HCT116 (cell line): ENCODE data around the gene TRNP1. TPM values are rescaled to one million over a fixed set of nuclear protein-coding genes. Genes with fewer than 3 reads are reported as not detected.

Source experiments
- ATAC-seq: fragments of 200-7000 bp; cut with Tn5 transposase; 2 replicates; pipeline ENCODE4 v1.9.1; 2020; ENCODE audit warnings: mild to moderate bottlenecking, moderate library complexity
- BruUV-seq: library from RNA; stranded (reverse); fragments of 400-500 nt; replicated peaks from 2 replicates; lab custom pipeline; 2021; lab: Mats Ljungman, UMichigan
- CTCF ChIA-PET: fragments of 300-600 bp; sonication (Branson Sonifier 250); formaldehyde crosslinking; loops from one replicate; lab custom pipeline; 2021; ENCODE audit warnings: antibody characterized with exemption; lab: Charles Lee
- POLR2A ChIA-PET: fragments of 300-600, 350-600 bp; sonication (Branson Sonifier 250); formaldehyde crosslinking; loops from one replicate; lab custom pipeline; 2021; ENCODE audit warnings: antibody characterized with exemption; lab: Charles Lee
- RAD21 ChIA-PET, 2 experiments: fragments of 300-600 bp; sonication (Branson Sonifier 250); formaldehyde crosslinking; loops; one replicate each; lab custom pipeline; 2023; ENCODE audit warnings: low total read pairs in 2 of 2; ENCODE audit not compliant: uncharacterized antibody in 2 of 2, unreplicated experiment in 2 of 2, low non-redundant PET in 1 of 2; lab: Charles Lee
- DNase-seq: peaks from one replicate; pipeline ENCODE4 v3.0.0-alpha.2; 2010; ENCODE audit warnings: low read depth, low spot score
- H2AFZ ChIP-seq: fragments of 200-600 bp; shearing (Covaris generic), sonication (generic); 2 replicates; pipeline ENCODE4 v1.6.1; 2017; ENCODE audit warnings: low read depth, mixed run types, mixed read lengths, antibody characterized with exemption, low read length; ENCODE audit not compliant: poor library complexity, severe bottlenecking
- H3K27ac ChIP-seq: 2 replicates; pipeline ENCODE4 v1.5.1; 2012; ENCODE audit warnings: low read depth, low read length
- H3K27me3 ChIP-seq: fragments of 200-600 bp; sonication (generic); 2 replicates; pipeline ENCODE4 v1.6.1; 2016; ENCODE audit warnings: mixed run types, low read length, mixed read lengths; ENCODE audit not compliant: insufficient read depth
- H3K36me3 ChIP-seq, 2 experiments: fragments of 200-500 bp in 1 of 2; fragments of 200-600 bp in 1 of 2; sonication (Bioruptor generic) in 1 of 2; sonication (generic) in 1 of 2; 2 replicates each; pipeline versions ENCODE4 v1.5.1 to v1.6.1; 2014 to 2016; ENCODE audit warnings: low read length in 2 of 2, inconsistent platforms in 1 of 2, mixed read lengths in 1 of 2, mixed run types in 1 of 2; ENCODE audit not compliant: insufficient read depth in 2 of 2, control insufficient read depth in 1 of 2
- H3K4me1 ChIP-seq, 2 experiments: fragments of 200-600 bp in 1 of 2; sonication (generic) in 1 of 2; 2 replicates each; pipeline versions ENCODE4 v1.5.1 to v1.6.1; 2012 to 2017; ENCODE audit warnings: low read length in 2 of 2, inconsistent platforms in 1 of 2, mild to moderate bottlenecking in 1 of 2, mixed read lengths in 1 of 2, mixed run types in 1 of 2, moderate library complexity in 1 of 2; ENCODE audit not compliant: insufficient read depth in 2 of 2, control insufficient read depth in 1 of 2
- H3K4me2 ChIP-seq: fragments of 200-600 bp; sonication (generic); 2 replicates; pipeline ENCODE4 v1.6.1; 2017; ENCODE audit warnings: mixed run types, low read length, mixed read lengths
- H3K4me3 ChIP-seq, 2 experiments: fragments of 200-600 bp in 1 of 2; sonication (generic) in 1 of 2; replicated peaks in 1 of 2; 2 replicates each; pipeline ENCODE4 v1.5.1; 2011 to 2016; ENCODE audit warnings: low read length in 2 of 2, control low read depth in 1 of 2, low read depth in 1 of 2, mild to moderate bottlenecking in 1 of 2, mixed read lengths in 1 of 2, mixed run types in 1 of 2
- H3K79me2 ChIP-seq: fragments of 200-600 bp; sonication (generic); 2 replicates; pipeline ENCODE4 v1.6.1; 2017; ENCODE audit warnings: mild to moderate bottlenecking, mixed run types, low read length, moderate library complexity, mixed read lengths; ENCODE audit not compliant: insufficient read depth
- H3K9ac ChIP-seq: fragments of 200-600 bp; sonication (generic); 2 replicates; pipeline ENCODE4 v1.6.1; 2016; ENCODE audit warnings: low read length, mixed read lengths
- H3K9me2 ChIP-seq: fragments of 200-600 bp; sonication (generic), shearing (Covaris generic); 2 replicates; pipeline ENCODE4 v1.6.1; 2017; ENCODE audit warnings: mixed run types, mild to moderate bottlenecking, moderate library complexity; ENCODE audit not compliant: insufficient read depth
- H3K9me3 ChIP-seq, 2 experiments: fragments of 200-500 bp in 1 of 2; fragments of 200-600 bp in 1 of 2; sonication (Bioruptor generic) in 1 of 2; sonication (generic) in 1 of 2; 2 replicates each; pipeline ENCODE4 v1.6.1; 2014 to 2017; ENCODE audit warnings: low read length in 2 of 2, mixed read lengths in 2 of 2, inconsistent platforms in 1 of 2, low read depth in 1 of 2, mild to moderate bottlenecking in 1 of 2, mixed run types in 1 of 2, moderate library complexity in 1 of 2; ENCODE audit not compliant: control insufficient read depth in 1 of 2, insufficient read depth in 1 of 2
- H4K20me1 ChIP-seq: fragments of 200-600 bp; sonication (generic), shearing (Covaris generic); 2 replicates; pipeline ENCODE4 v1.6.1; 2017; ENCODE audit warnings: mixed run types, mild to moderate bottlenecking, moderate library complexity; ENCODE audit not compliant: insufficient read depth
- EZH2 ChIP-seq: fragments of 200-600 bp; sonication (generic); IDR thresholded peaks from 2 replicates; pipeline ENCODE4 v1.6.1; 2017; ENCODE audit warnings: antibody characterized with exemption, mixed run types
- FOSL1 ChIP-seq: IDR thresholded peaks from 2 replicates; pipeline ENCODE4 v1.6.1; 2012; ENCODE audit warnings: low read depth
- JUND ChIP-seq: IDR thresholded peaks from 2 replicates; pipeline ENCODE4 v1.6.1; 2012
- POLR2A ChIP-seq: IDR thresholded peaks from 2 replicates; pipeline ENCODE4 v1.7.0; 2011; ENCODE audit warnings: borderline replicate concordance; ENCODE audit not compliant: insufficient read depth, insufficient read length; ENCODE audit errors: extremely low read depth
- POLR2AphosphoS5 ChIP-seq: IDR thresholded peaks from 2 replicates; pipeline ENCODE4 v1.6.1; 2011; ENCODE audit warnings: mild to moderate bottlenecking, low read depth, low read length, moderate library complexity
- RAD21 ChIP-seq: IDR thresholded peaks from 2 replicates; pipeline ENCODE4 v1.6.1; 2012; ENCODE audit warnings: low read depth, mild to moderate bottlenecking
- YY1 ChIP-seq: IDR thresholded peaks from 2 replicates; pipeline ENCODE4 v1.6.1; 2011; ENCODE audit warnings: low read length, low read depth, moderate library complexity, mild to moderate bottlenecking; ENCODE audit not compliant: insufficient replicate concordance; ENCODE audit errors: extremely low read depth
- ZNF274 ChIP-seq: fragments of 200-500 bp; sonication (Bioruptor generic); IDR thresholded peaks from 2 replicates; pipeline ENCODE4 v1.6.1; 2014; ENCODE audit warnings: mild to moderate bottlenecking, low read depth, low read length, inconsistent platforms
- intact Hi-C: fragments of 100-400 bp; cut with micrococcal nuclease; formaldehyde crosslinking; loops from 2 replicates; pipeline ENCODE4 v1.10.0; 2022
- total RNA-seq: library from RNA; stranded (reverse); gene quantifications from one replicate; pipeline ENCODE4 v1.2.1, GENCODE V29; 2021; ENCODE audit not compliant: unreplicated experiment
- TF ChIP-seq, protein P1 (sequence below): IDR thresholded peaks from 2 replicates; pipeline ENCODE4 v1.6.1; 2012
- TF ChIP-seq, protein P2 (sequence below): IDR thresholded peaks from 2 replicates; pipeline ENCODE4 v1.6.1; 2012; ENCODE audit warnings: low read depth
- TF ChIP-seq, protein P3 (sequence below): IDR thresholded peaks from 2 replicates; pipeline ENCODE4 v1.6.1; 2011; ENCODE audit warnings: mild to moderate bottlenecking, low read length, moderate library complexity; ENCODE audit not compliant: insufficient replicate concordance; ENCODE audit errors: extremely low read depth
- TF ChIP-seq, protein P4 (sequence below), 3 experiments: fragments of 200-600 bp in 1 of 3; sonication (generic) in 1 of 3; IDR thresholded peaks in 2 of 3; conservative IDR thresholded peaks in 1 of 3; 2 replicates each; pipeline ENCODE4 v1.5.1; 2012 to 2017; ENCODE audit warnings: low read depth in 2 of 3, low read length in 2 of 3, antibody characterized with exemption in 1 of 3, borderline replicate concordance in 1 of 3, control low read depth in 1 of 3, mild to moderate bottlenecking in 1 of 3, mixed read lengths in 1 of 3, mixed run types in 1 of 3, moderate library complexity in 1 of 3; ENCODE audit not compliant: insufficient read depth in 1 of 3

TRNP1 gene
- total RNA-seq, 1 experiment from 2014 or later = 76.9 TPM

DNA sequence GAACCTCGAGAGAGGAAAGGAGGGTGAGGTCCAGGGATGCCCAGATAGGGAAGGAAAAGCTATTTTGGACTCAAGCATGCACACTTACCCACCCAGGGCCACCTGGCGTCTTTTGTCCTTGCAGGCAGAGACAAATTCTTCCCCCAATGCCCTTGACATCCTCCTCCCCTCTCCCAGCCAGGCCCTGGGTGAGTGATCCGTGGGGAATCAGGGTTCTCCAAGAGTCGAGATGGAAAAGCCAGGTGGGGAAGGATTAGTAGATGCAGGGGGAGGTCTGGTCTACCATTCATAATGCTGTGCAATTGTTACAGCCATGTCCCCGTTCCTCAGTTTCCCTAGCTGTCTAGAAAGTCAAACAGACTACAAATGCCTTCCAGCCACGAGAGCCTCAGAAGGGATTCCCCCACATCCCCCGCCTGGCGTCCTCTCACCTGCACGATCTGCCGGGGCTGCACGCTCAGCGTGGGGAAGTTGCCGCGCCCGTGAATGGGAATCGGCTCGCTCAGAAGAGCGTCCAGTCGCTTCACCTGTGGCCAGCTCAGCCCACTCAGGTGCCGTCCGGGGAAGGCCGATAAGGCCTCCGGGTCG, 18.6 kb downstream of the TRNP1 start:
- ATAC-seq = no peak; the same call in 1 of the 2 replicates
- peak overlapping the region; percentile 43 for H3K27ac ChIP-seq
- no peaks in the 10 kb centered on the region for H3K27me3 ChIP-seq
- H3K4me1 ChIP-seq = peaks cover 55 to 65% of the 10 kb centered on the region in 2 experiments
- H3K36me3 ChIP-seq = no peaks in the 10 kb centered on the region
- POLR2A ChIA-PET = interaction anchor here (0.7 to 2.3 kb wide), 6 partner anchors 8 to 23 kb away, joined by 3 to 24 read pairs (median 6); no protein-coding TSS in a partner anchor
- intact Hi-C loops = no loop called here
- no peaks in the 10 kb centered on the region for H3K9me2 ChIP-seq
- peak overlapping the region; percentile 62 for H3K9ac ChIP-seq
- no peaks in the 10 kb centered on the region for H4K20me1 ChIP-seq
- H3K79me2 ChIP-seq = no peaks in the 10 kb centered on the region; the same call in 1 of the 2 replicates
- RAD21 ChIA-PET = no interaction called here
- no peaks in the 10 kb centered on the region for H3K9me3 ChIP-seq
- no peak overlapping the region for H2AFZ ChIP-seq
- no peak for DNase-seq
- CTCF ChIA-PET = interaction anchor here (0.9 to 1.6 kb wide), 2 partner anchors 13 to 15 kb away, joined by 3 to 6 read pairs; no protein-coding TSS in a partner anchor
- TF ChIP-seq, protein P1, sequence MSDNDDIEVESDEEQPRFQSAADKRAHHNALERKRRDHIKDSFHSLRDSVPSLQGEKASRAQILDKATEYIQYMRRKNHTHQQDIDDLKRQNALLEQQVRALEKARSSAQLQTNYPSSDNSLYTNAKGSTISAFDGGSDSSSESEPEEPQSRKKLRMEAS = no peak
- TF ChIP-seq POLR2A (no peak), FOSL1 (no peak), EZH2 (no peak), JUND (no peak), YY1 (no peak), POLR2AphosphoS5 (no peak), RAD21 (no peak), ZNF274 (no peak)
- TF ChIP-seq, protein P2, sequence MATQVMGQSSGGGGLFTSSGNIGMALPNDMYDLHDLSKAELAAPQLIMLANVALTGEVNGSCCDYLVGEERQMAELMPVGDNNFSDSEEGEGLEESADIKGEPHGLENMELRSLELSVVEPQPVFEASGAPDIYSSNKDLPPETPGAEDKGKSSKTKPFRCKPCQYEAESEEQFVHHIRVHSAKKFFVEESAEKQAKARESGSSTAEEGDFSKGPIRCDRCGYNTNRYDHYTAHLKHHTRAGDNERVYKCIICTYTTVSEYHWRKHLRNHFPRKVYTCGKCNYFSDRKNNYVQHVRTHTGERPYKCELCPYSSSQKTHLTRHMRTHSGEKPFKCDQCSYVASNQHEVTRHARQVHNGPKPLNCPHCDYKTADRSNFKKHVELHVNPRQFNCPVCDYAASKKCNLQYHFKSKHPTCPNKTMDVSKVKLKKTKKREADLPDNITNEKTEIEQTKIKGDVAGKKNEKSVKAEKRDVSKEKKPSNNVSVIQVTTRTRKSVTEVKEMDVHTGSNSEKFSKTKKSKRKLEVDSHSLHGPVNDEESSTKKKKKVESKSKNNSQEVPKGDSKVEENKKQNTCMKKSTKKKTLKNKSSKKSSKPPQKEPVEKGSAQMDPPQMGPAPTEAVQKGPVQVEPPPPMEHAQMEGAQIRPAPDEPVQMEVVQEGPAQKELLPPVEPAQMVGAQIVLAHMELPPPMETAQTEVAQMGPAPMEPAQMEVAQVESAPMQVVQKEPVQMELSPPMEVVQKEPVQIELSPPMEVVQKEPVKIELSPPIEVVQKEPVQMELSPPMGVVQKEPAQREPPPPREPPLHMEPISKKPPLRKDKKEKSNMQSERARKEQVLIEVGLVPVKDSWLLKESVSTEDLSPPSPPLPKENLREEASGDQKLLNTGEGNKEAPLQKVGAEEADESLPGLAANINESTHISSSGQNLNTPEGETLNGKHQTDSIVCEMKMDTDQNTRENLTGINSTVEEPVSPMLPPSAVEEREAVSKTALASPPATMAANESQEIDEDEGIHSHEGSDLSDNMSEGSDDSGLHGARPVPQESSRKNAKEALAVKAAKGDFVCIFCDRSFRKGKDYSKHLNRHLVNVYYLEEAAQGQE = no peak
- TF ChIP-seq, protein P3, sequence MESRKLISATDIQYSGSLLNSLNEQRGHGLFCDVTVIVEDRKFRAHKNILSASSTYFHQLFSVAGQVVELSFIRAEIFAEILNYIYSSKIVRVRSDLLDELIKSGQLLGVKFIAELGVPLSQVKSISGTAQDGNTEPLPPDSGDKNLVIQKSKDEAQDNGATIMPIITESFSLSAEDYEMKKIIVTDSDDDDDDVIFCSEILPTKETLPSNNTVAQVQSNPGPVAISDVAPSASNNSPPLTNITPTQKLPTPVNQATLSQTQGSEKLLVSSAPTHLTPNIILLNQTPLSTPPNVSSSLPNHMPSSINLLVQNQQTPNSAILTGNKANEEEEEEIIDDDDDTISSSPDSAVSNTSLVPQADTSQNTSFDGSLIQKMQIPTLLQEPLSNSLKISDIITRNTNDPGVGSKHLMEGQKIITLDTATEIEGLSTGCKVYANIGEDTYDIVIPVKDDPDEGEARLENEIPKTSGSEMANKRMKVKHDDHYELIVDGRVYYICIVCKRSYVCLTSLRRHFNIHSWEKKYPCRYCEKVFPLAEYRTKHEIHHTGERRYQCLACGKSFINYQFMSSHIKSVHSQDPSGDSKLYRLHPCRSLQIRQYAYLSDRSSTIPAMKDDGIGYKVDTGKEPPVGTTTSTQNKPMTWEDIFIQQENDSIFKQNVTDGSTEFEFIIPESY = no peak
- TF ChIP-seq, protein P4, sequence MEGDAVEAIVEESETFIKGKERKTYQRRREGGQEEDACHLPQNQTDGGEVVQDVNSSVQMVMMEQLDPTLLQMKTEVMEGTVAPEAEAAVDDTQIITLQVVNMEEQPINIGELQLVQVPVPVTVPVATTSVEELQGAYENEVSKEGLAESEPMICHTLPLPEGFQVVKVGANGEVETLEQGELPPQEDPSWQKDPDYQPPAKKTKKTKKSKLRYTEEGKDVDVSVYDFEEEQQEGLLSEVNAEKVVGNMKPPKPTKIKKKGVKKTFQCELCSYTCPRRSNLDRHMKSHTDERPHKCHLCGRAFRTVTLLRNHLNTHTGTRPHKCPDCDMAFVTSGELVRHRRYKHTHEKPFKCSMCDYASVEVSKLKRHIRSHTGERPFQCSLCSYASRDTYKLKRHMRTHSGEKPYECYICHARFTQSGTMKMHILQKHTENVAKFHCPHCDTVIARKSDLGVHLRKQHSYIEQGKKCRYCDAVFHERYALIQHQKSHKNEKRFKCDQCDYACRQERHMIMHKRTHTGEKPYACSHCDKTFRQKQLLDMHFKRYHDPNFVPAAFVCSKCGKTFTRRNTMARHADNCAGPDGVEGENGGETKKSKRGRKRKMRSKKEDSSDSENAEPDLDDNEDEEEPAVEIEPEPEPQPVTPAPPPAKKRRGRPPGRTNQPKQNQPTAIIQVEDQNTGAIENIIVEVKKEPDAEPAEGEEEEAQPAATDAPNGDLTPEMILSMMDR (IDR thresholded peaks at IDR 0.05 in 2 of 3, conservative IDR thresholded peaks at IDR 0.05 in 1 of 3; ENCODE audit: borderline replicate concordance in 1 of 3, insufficient read depth in 1 of 3, low read depth in 2 of 3, low read length in 2 of 3) = no peak
- H3K4me2 ChIP-seq = peak overlapping the region; percentile 81
- BruUV-seq = no TSS peak
- H3K4me3 ChIP-seq = peak overlapping the region; percentile 49 to 60
